OCI-LY7 (cell line): ENCODE data around the gene TCFL5. TPM values are rescaled to one million over a fixed set of nuclear protein-coding genes. Genes with fewer than 3 reads are reported as not detected.

ENCODE experiments used
- BruUV-seq: library from RNA; stranded (reverse); fragments of 400-500 nt; replicated peaks from 2 replicates; lab custom pipeline; 2021; lab: Mats Ljungman, UMichigan
- CTCF ChIA-PET: fragments of 300-600 bp; sonication (Branson Sonifier 250); formaldehyde crosslinking; loops from one replicate; lab custom pipeline; 2022; ENCODE audit warnings: antibody characterized with exemption; ENCODE audit not compliant: unreplicated experiment; lab: Charles Lee
- POLR2A ChIA-PET: fragments of 300-600 bp; sonication (Branson Sonifier 250); formaldehyde crosslinking; loops from one replicate; lab custom pipeline; 2022; ENCODE audit warnings: antibody characterized with exemption; lab: Charles Lee
- DNase-seq: peaks from one replicate; pipeline ENCODE4 v3.0.0-alpha.2; 2015; ENCODE audit warnings: low spot score
- H2AFZ ChIP-seq: fragments of 200-600 bp; sonication (generic), shearing (Covaris generic); 2 replicates; pipeline ENCODE4 v1.6.1; 2014; ENCODE audit warnings: mild to moderate bottlenecking, antibody characterized with exemption, low read length, moderate library complexity
- H3K27ac ChIP-seq: fragments of 200-600 bp; sonication (generic); 2 replicates; pipeline ENCODE4 v1.5.1; 2014; ENCODE audit warnings: mixed run types, low read depth, mild to moderate bottlenecking, moderate library complexity, low read length, inconsistent platforms; ENCODE audit not compliant: poor library complexity, severe bottlenecking
- H3K36me3 ChIP-seq: fragments of 200-600 bp; sonication (generic); 2 replicates; pipeline ENCODE4 v1.6.1; 2014; ENCODE audit warnings: mild to moderate bottlenecking, antibody characterized with exemption, low read length, moderate library complexity, mixed read lengths; ENCODE audit not compliant: insufficient read depth
- H3K4me1 ChIP-seq: fragments of 200-600 bp; sonication (generic); 2 replicates; pipeline ENCODE4 v1.5.1; 2014; ENCODE audit warnings: mild to moderate bottlenecking, low read length; ENCODE audit not compliant: insufficient read depth, poor library complexity, severe bottlenecking
- H3K4me2 ChIP-seq: fragments of 200-600 bp; sonication (generic); 2 replicates; pipeline ENCODE4 v1.6.1; 2014; ENCODE audit warnings: mild to moderate bottlenecking, low read length
- H3K4me3 ChIP-seq: fragments of 200-600 bp; sonication (generic); 2 replicates; pipeline ENCODE4 v1.5.1; 2014; ENCODE audit warnings: mild to moderate bottlenecking, low read depth, low read length; ENCODE audit not compliant: poor library complexity, severe bottlenecking
- H3K79me2 ChIP-seq: fragments of 200-600 bp; sonication (generic); 2 replicates; pipeline ENCODE4 v1.6.1; 2016; ENCODE audit warnings: low read depth, mild to moderate bottlenecking, low read length, moderate library complexity, mixed read lengths; ENCODE audit not compliant: insufficient read depth
- H3K9me2 ChIP-seq: fragments of 200-600 bp; sonication (generic); 2 replicates; pipeline ENCODE4 v1.6.1; 2016; ENCODE audit warnings: mild to moderate bottlenecking, low read length, mixed read lengths; ENCODE audit not compliant: insufficient read depth
- H3K9me3 ChIP-seq: fragments of 200-600 bp; sonication (generic); 2 replicates; pipeline ENCODE4 v1.6.1; 2014; ENCODE audit warnings: mild to moderate bottlenecking, mixed run types, low read length, mixed read lengths
- H4K20me1 ChIP-seq: fragments of 200-600 bp; sonication (generic); 2 replicates; pipeline ENCODE4 v1.6.1; 2014; ENCODE audit warnings: mild to moderate bottlenecking, antibody characterized with exemption, low read length, moderate library complexity, mixed read lengths; ENCODE audit not compliant: insufficient read depth
- EZH2phosphoT487 ChIP-seq: fragments of 200-600 bp; sonication (generic); IDR thresholded peaks from 2 replicates; pipeline ENCODE4 v1.6.1; 2018; ENCODE audit warnings: low read depth, borderline replicate concordance, mild to moderate bottlenecking, mixed run types, antibody characterized with exemption, low read length, moderate library complexity, mixed read lengths
- intact Hi-C: fragments of 100-400 bp; cut with micrococcal nuclease; formaldehyde crosslinking; loops from one replicate; pipeline ENCODE4 v1.10.0; 2022; ENCODE audit not compliant: unreplicated experiment
- total RNA-seq, 2 experiments: library from RNA; depleted of rRNA in 1 of 2; stranded (reverse); fragments of >200 nt in 1 of 2; shearing (Covaris generic) in 1 of 2; gene quantifications; 2 replicates each; pipeline ENCODE4 v1.2.3, GENCODE V29; 2014 to 2022
- TF ChIP-seq, protein P1 (sequence below): fragments of 200-600 bp; sonication (generic); conservative IDR thresholded peaks from 2 replicates; pipeline ENCODE4 v1.5.1; 2014; ENCODE audit warnings: mild to moderate bottlenecking, antibody characterized with exemption, low read length, moderate library complexity, mixed read lengths

Gene TCFL5
- total RNA-seq, 2 experiments from 2014 or later: 8.7 to 9.5 TPM

DNA sequence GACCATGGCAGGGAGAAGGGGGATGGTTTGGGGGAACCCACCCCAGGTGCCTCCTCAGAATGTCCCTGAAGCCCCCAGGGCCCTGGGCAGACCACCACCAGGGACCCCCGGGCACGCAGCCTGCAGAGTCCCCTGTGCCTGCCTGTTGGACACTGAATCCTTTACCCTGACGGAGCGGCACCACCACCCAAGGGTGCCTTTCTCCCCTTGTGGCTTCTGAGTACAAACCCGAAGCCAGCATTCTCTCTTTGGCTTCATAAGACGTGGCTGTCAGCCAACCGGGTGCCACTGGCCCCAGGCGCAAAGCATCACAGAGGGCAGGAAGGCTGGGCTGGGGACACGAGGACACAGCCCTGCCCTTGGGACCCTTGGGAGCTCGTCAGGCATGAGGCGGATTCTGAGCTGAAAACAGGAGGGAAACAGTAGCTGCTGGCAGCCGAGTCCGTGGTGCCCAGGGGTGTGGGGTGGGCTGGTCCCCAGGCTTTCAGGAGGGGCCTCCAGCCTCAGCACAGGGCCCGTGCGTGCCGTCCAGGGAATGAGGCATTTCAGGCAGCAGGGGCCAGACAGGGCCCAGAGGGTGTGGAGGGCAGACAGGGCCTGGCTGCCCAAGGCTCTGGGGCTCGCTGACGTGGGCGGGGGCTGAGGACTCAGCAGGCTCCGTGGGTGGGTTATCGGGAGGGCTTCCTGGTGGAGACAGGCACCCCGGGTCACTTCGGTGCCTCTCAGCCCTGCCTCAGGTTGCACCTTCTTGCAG lies 41.2 kb downstream of the TCFL5 start:
- ChIA-PET CTCF (no interaction called here), POLR2A (no interaction called here)
- no peaks in the 10 kb centered on the region for H3K36me3 ChIP-seq
- H3K4me1 ChIP-seq: peaks cover 7% of the 10 kb centered on the region
- H3K9me3 ChIP-seq: no peaks in the 10 kb centered on the region
- BruUV-seq: no TSS peak
- DNase-seq: no peak
- H2AFZ ChIP-seq: no peak overlapping the region
- TF ChIP-seq, protein P1, sequence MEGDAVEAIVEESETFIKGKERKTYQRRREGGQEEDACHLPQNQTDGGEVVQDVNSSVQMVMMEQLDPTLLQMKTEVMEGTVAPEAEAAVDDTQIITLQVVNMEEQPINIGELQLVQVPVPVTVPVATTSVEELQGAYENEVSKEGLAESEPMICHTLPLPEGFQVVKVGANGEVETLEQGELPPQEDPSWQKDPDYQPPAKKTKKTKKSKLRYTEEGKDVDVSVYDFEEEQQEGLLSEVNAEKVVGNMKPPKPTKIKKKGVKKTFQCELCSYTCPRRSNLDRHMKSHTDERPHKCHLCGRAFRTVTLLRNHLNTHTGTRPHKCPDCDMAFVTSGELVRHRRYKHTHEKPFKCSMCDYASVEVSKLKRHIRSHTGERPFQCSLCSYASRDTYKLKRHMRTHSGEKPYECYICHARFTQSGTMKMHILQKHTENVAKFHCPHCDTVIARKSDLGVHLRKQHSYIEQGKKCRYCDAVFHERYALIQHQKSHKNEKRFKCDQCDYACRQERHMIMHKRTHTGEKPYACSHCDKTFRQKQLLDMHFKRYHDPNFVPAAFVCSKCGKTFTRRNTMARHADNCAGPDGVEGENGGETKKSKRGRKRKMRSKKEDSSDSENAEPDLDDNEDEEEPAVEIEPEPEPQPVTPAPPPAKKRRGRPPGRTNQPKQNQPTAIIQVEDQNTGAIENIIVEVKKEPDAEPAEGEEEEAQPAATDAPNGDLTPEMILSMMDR: no peak
- no peak for TF ChIP-seq EZH2phosphoT487
- intact Hi-C loops: no loop called here
- no peak overlapping the region for H3K4me3 ChIP-seq
- H3K9me2 ChIP-seq: no peaks in the 10 kb centered on the region
- H4K20me1 ChIP-seq: no peaks in the 10 kb centered on the region
- no peak overlapping the region for H3K4me2 ChIP-seq
- no peaks in the 10 kb centered on the region for H3K79me2 ChIP-seq
- H3K27ac ChIP-seq: no peak overlapping the region

DNA sequence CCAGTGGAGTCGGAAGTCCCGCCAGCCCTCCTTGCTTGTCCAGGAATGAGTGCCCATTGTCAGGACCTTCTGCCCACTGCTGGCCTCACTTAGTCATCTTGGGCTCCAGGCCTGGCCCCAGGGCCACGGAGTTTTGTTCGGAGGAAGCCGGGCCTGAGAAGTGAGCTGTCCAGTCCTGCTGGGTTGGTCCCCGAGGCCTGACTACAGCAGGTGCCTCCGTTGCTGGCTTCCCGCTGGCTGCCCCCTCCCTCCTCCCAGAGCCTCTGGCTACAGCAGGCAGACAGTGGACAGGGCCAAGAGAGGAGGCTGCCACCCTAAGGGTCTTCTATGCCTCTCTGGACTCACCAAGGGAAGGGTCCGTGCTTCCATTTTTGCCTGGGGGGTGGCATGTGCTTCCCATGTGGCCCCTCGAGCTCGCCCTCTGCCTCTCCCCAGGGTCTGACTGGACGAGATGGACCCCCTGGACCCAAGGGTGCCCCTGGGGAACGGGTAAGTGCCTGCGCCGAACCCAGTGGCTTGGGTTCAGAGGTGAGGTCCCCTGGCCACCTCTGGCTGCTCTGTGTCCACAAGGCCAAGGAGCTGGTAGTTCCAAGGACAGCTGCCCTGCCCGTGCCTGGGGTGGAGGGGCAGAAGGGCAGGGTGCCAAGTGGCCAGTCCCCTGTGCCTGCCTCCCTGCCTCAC lies 42.0 kb downstream of the TCFL5 start:
- intact Hi-C loops: no loop called here
- H3K4me2 ChIP-seq: no peak overlapping the region
- no peak overlapping the region for H2AFZ ChIP-seq
- H3K27ac ChIP-seq: no peak overlapping the region
- H3K9me2 ChIP-seq: no peaks in the 10 kb centered on the region
- no peaks in the 10 kb centered on the region for H3K9me3 ChIP-seq
- TF ChIP-seq EZH2phosphoT487: no peak
- TF ChIP-seq, protein P1: no peak
- no peak for DNase-seq
- POLR2A ChIA-PET: no interaction called here
- H4K20me1 ChIP-seq: no peaks in the 10 kb centered on the region
- CTCF ChIA-PET: no interaction called here
- peaks cover 2% of the 10 kb centered on the region for H3K4me1 ChIP-seq
- no TSS peak for BruUV-seq
- no peaks in the 10 kb centered on the region for H3K79me2 ChIP-seq
- H3K4me3 ChIP-seq: no peak overlapping the region
- no peaks in the 10 kb centered on the region for H3K36me3 ChIP-seq
